Sigmoid colon (tissue), 7 donors: ENCODE results near the gene AMN1. TPM values are rescaled to one million over a fixed set of nuclear protein-coding genes. Genes with fewer than 3 reads are reported as not detected.
"Not testable (repeated sequence)": the region's sequence is repeated elsewhere in the genome, so short reads cannot be mapped to it uniquely, and the experiment has no call there.

Experiments
- DNase-seq: peaks from one replicate; pipeline ENCODE4 v3.0.0-alpha.2; 2019
- H3K27ac ChIP-seq, 4 donors: fragments of 200-600 bp; sonication (generic); one replicate each; pipeline ENCODE4 v1.5.1; 2016 to 2019; ENCODE audit warnings: mild to moderate bottlenecking in 1 of 4
- H3K27me3 ChIP-seq, 3 donors: fragments of 200-600 bp; sonication (generic); one replicate each; pipeline ENCODE4 v1.5.1; 2019; ENCODE audit warnings: mild to moderate bottlenecking in 1 of 3
- H3K36me3 ChIP-seq, 4 donors: fragments of 200-600 bp; sonication (generic); one replicate each; pipeline ENCODE4 v1.5.1; 2016 to 2019
- H3K4me1 ChIP-seq, 4 donors: fragments of 200-600 bp; sonication (generic); one replicate each; pipeline ENCODE4 v1.5.1; 2017 to 2019
- H3K4me3 ChIP-seq, 4 donors: fragments of 200-600 bp; sonication (generic); one replicate each; pipeline ENCODE4 v1.5.1; 2017 to 2019; ENCODE audit warnings: mild to moderate bottlenecking in 2 of 4, moderate library complexity in 1 of 4
- H3K9me3 ChIP-seq, 4 donors: fragments of 200-600 bp in 3 of 4; sonication (generic) in 3 of 4; one replicate each; pipeline versions ENCODE4 v1.5.1 to v1.6.1; 2013 to 2019
- CTCF ChIP-seq, 4 experiments: fragments of 450-650 bp in 3 of 4; fragments of 200-600 bp in 1 of 4; IDR thresholded peaks; one replicate each; pipeline ENCODE4 v1.5.1; 2016 to 2019; ENCODE audit warnings: antibody characterized with exemption in 4 of 4, mild to moderate bottlenecking in 3 of 4, moderate library complexity in 2 of 4
- EP300 ChIP-seq, 4 donors: sonication (generic); formaldehyde crosslinking; IDR thresholded peaks; one replicate each; pipeline ENCODE4 v1.6.1; 2017; ENCODE audit warnings: antibody characterized with exemption in 4 of 4
- POLR2A ChIP-seq, 2 donors: fragments of 450-650 bp; IDR thresholded peaks; one replicate each; pipeline ENCODE4 v1.6.1; 2016; ENCODE audit warnings: antibody characterized with exemption in 2 of 2, mild to moderate bottlenecking in 2 of 2, moderate library complexity in 2 of 2
- POLR2AphosphoS5 ChIP-seq, 4 donors: sonication (generic); formaldehyde crosslinking; IDR thresholded peaks; one replicate each; pipeline ENCODE4 v1.6.1; 2017; ENCODE audit warnings: antibody characterized with exemption in 4 of 4
- WGBS, 2 donors: extraction: QIAGEN DNeasy Blood & Tissue Kit; methylation state at CpG; one replicate each; pipeline ENCODE4 v1.1.7; 2013; 5-methylcytosine and 5-hydroxymethylcytosine counted together
- intact Hi-C: fragments of 100-400 bp; cut with DNase I; formaldehyde crosslinking; loops from one replicate; pipeline ENCODE4 v1.15.1; 2023
- polyA plus RNA-seq, 3 donors: library from polyadenylated mRNA; stranded (reverse); fragments of 200-250 nt; gene quantifications; one replicate each; pipeline ENCODE4 v1.2.3, GENCODE V29; 2013
- total RNA-seq, 4 donors: library from RNA; depleted of rRNA; stranded (reverse); fragments of >200 nt; gene quantifications; one replicate each; pipeline ENCODE4 v1.1.0, GENCODE V29; 2016
- donor health status: healthy with polysubstance abuse.
- donor health status: Bipolar disorder and iron deficiency.
- donor health status: healthy.

Gene AMN1
- total and polyA plus RNA-seq, 7 donors, result 2.4 to 13.2 (median 10.2) TPM

DNA sequence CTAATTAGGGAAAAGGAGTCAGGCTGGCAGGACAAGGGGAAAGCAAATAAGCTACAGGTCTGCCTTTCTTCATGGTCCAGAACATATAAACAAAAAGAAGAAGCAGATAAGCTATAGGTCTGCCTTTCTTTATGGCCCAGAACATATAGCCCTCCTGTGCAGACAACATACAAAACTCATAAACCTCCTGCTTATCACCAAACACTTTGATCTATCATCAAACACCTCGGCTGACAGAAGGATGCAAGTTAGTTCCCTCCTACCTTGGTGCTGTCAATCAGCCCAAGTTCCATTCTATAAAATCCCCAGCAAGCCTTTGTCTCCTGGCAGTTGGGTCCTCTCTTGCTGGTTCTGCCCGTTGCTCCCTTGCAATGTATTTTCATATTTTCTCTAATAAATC, 23.2 kb downstream of the AMN1 start:
- peaks cover 0 to 9% (median 4%) of the 10 kb centered on the region in 4 donors for H3K9me3 ChIP-seq
- DNase-seq, result no peak
- H3K36me3 ChIP-seq, result peaks cover 0 to 31% (median 6%) of the 10 kb centered on the region in 4 donors
- no peak overlapping the region for H3K27ac ChIP-seq
- H3K4me3 ChIP-seq, result no peak overlapping the region
- H3K27me3 ChIP-seq, result no peaks in the 10 kb centered on the region
- intact Hi-C loops, result no loop called here
- TF ChIP-seq CTCF (IDR thresholded peaks at IDR 0.05) (no peak), POLR2AphosphoS5 (IDR thresholded peaks at IDR 0.05) (no peak)
- H3K4me1 ChIP-seq, result no peaks in the 10 kb centered on the region
- WGBS, 2 donors, result 53 to 56% methylated on average over 2 of the region's 2 CpGs

GRCh38 chr12:31702047-31702446, 26.8 kb downstream of the AMN1 start:
- TF ChIP-seq CTCF (IDR thresholded peaks at IDR 0.05) (no peak), EP300 (IDR thresholded peaks at IDR 0.05) (no peak), POLR2AphosphoS5 (IDR thresholded peaks at IDR 0.05) (no peak), POLR2A (IDR thresholded peaks at IDR 0.05) (no peak)
- no peak overlapping the region for H3K27ac ChIP-seq
- DNase-seq, result no peak
- H3K4me1 ChIP-seq, result no peaks in the 10 kb centered on the region
- H3K27me3 ChIP-seq, result no peaks in the 10 kb centered on the region
- intact Hi-C loops, result no loop called here
- H3K4me3 ChIP-seq, result no peak overlapping the region
- H3K9me3 ChIP-seq, result no peaks in the 10 kb centered on the region
- H3K36me3 ChIP-seq, result peaks cover 0 to 38% (median 0%) of the 10 kb centered on the region in 4 donors

DNA sequence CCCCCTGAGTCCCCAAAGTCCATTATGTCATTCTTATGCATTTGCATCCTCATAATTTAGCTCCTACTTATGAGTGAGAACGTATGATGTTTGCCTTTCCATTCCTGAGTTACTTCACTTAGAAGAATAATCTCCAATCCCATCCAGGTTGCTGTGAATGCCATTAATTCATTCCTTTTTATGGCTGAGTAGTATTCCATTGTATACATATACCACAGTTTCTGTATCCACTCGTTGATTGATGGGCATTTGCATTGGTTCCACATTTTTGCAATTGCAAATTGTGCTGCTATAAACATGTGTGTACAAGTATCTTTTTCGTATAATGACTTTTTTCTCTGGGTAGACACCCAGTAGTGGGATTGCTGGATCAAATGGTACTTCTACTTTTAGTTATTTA, 38.9 kb downstream of the AMN1 start:
- H3K27me3 ChIP-seq, intact Hi-C loops, H3K9me3 ChIP-seq, H3K4me3 ChIP-seq, DNase-seq, H3K27ac ChIP-seq, H3K4me1 ChIP-seq: not testable (repeated sequence)
- H3K36me3 ChIP-seq, result peaks cover 0 to 35% (median 10%) of the 10 kb centered on the region in 4 donors
- WGBS, 2 donors, result 96 to 98% methylated on average over 3 of the region's 3 CpGs

DNA sequence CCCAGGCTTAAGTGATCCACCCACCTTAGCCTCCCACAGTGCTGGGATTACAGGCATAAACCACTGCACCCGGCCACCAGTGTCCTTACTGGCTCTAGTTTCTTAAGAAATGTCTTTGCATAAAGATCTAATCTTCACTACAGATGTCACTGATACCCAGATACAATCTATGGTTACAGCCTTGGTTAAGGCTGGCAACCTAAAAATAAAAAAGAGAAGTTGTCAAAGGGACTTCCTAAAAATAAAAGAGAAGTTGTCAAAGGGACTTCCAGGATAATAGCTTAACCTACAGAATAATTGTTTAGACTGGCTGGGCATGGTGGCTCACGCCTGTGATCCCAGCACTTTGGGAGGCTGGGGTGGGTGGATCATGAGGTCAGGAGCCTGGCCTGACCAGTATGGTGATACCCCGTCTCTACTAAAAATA, 41.7 kb downstream of the AMN1 start:
- Histone ChIP-seq H3K9me3 (peaks cover 0 to 13% (median 1%) of the 10 kb centered on the region in 4 donors), H3K27me3 (no peaks in the 10 kb centered on the region), H3K4me3 (no peak overlapping the region), H3K36me3 (peaks cover 0 to 44% (median 10%) of the 10 kb centered on the region in 4 donors), H3K4me1 (no peaks in the 10 kb centered on the region), H3K27ac (no peak overlapping the region)
- no peak for DNase-seq
- TF ChIP-seq CTCF (IDR thresholded peaks at IDR 0.05) (no peak), EP300 (IDR thresholded peaks at IDR 0.05) (no peak), POLR2A (IDR thresholded peaks at IDR 0.05) (no peak), POLR2AphosphoS5 (IDR thresholded peaks at IDR 0.05) (no peak)
- intact Hi-C loops, result no loop called here
- 70 to 90% methylated on average over 3 of the region's 3 CpGs for WGBS, 2 donors

GRCh38 chr12:31685801-31686200, 43.0 kb downstream of the AMN1 start:
- WGBS, 2 donors, result 86 to 98% methylated on average over 3 of the region's 3 CpGs
- Histone ChIP-seq H3K4me1 (no peaks in the 10 kb centered on the region), H3K9me3 (peaks cover 0 to 13% (median 1%) of the 10 kb centered on the region in 4 donors), H3K4me3 (no peak overlapping the region), H3K27ac (no peak overlapping the region), H3K36me3 (peaks cover 0 to 44% (median 9%) of the 10 kb centered on the region in 4 donors), H3K27me3 (no peaks in the 10 kb centered on the region)
- intact Hi-C loops, result no loop called here
- TF ChIP-seq CTCF (IDR thresholded peaks at IDR 0.05), result no peak
- TF ChIP-seq POLR2A (IDR thresholded peaks at IDR 0.05), result no peak
- no peak for TF ChIP-seq EP300 (IDR thresholded peaks at IDR 0.05)
- TF ChIP-seq POLR2AphosphoS5 (IDR thresholded peaks at IDR 0.05), result no peak
- no peak for DNase-seq
